GM12878 (cell line): ENCODE data around the gene PGK2. TPM values are rescaled to one million over a fixed set of nuclear protein-coding genes. Genes with fewer than 3 reads are reported as not detected.

ENCODE experiments used
- ATAC-seq: fragments of 200-7000 bp; cut with Tn5 transposase; 3 replicates; pipeline ENCODE4 v1.9.1; 2020; ENCODE audit warnings: mild to moderate bottlenecking, moderate library complexity
- BruUV-seq: library from RNA; stranded (reverse); fragments of 400-500 nt; replicated peaks from 2 replicates; lab custom pipeline; 2021; lab: Mats Ljungman, UMichigan
- CTCF ChIA-PET: fragments of 300-600 bp; sonication (Branson Sonifier 250); formaldehyde crosslinking; extraction: SDS; loops from one replicate; lab custom pipeline; 2021; ENCODE audit warnings: inconsistent platforms; lab: Yijun Ruan, JAX
- POLR2A ChIA-PET: fragments of 350-600 bp; formaldehyde crosslinking; extraction: SDS; loops from one replicate; lab custom pipeline; 2021; ENCODE audit warnings: inconsistent platforms; lab: Charles Lee
- RAD21 ChIA-PET: fragments of 300-600 bp; sonication (Branson Sonifier 250); formaldehyde crosslinking; loops from one replicate; lab custom pipeline; 2023; ENCODE audit warnings: antibody characterized with exemption; ENCODE audit not compliant: unreplicated experiment; lab: Charles Lee
- SMC1A ChIA-PET: fragments of 300-600 bp; sonication (Branson Sonifier 250); formaldehyde crosslinking; loops from one replicate; lab custom pipeline; 2023; ENCODE audit not compliant: unreplicated experiment, uncharacterized antibody; lab: Charles Lee
- DNase-seq: peaks from one replicate; pipeline ENCODE4 v3.0.0-alpha.2; 2011; ENCODE audit warnings: low read depth, low spot score
- FAIRE-seq: peaks from 3 replicates; lab custom pipeline; 2011; peaks lifted over from hg19 to GRCh38; lab: Jason Lieb, UNC
- H2AFZ ChIP-seq: 2 replicates; pipeline ENCODE4 v1.6.0; 2011; ENCODE audit warnings: low read depth, low read length, control low read depth; ENCODE audit not compliant: control insufficient read depth
- H3K27ac ChIP-seq: 2 replicates; pipeline ENCODE4 v1.5.1; 2011; ENCODE audit warnings: control low read depth; ENCODE audit not compliant: control insufficient read depth, insufficient read depth
- H3K27me3 ChIP-seq, 2 experiments: replicated peaks in 1 of 2; 2 replicates each; pipeline versions ENCODE4 v1.6.0 to v1.6.1; 2011; ENCODE audit warnings: low read length in 1 of 2; ENCODE audit not compliant: control insufficient read depth in 2 of 2, insufficient read depth in 2 of 2
- H3K36me3 ChIP-seq, 2 experiments: 2 replicates each; pipeline ENCODE4 v1.5.1; 2011; ENCODE audit warnings: low read length in 1 of 2; ENCODE audit not compliant: control insufficient read depth in 2 of 2, insufficient read depth in 2 of 2
- H3K4me1 ChIP-seq: 2 replicates; pipeline ENCODE4 v1.6.1; 2011; ENCODE audit warnings: mild to moderate bottlenecking, low read length, moderate library complexity, mixed read lengths; ENCODE audit not compliant: control insufficient read depth, insufficient read depth
- H3K4me2 ChIP-seq: 2 replicates; pipeline ENCODE4 v1.6.0; 2011; ENCODE audit warnings: control low read depth; ENCODE audit not compliant: control insufficient read depth, insufficient read depth
- H3K4me3 ChIP-seq: fragments of 200-600 bp; sonication (generic); 2 replicates; pipeline ENCODE4 v1.5.1; 2016
- H3K79me2 ChIP-seq: 2 replicates; pipeline ENCODE4 v1.6.0; 2011; ENCODE audit warnings: low read length; ENCODE audit not compliant: control insufficient read depth, insufficient read depth
- H3K9ac ChIP-seq: 2 replicates; pipeline ENCODE4 v1.8.0; 2011; ENCODE audit warnings: low read length, control low read depth, mixed read lengths; ENCODE audit not compliant: control insufficient read depth, insufficient read depth
- H3K9me3 ChIP-seq: replicated peaks from 3 replicates; pipeline ENCODE4 v1.5.1; 2011; ENCODE audit warnings: mild to moderate bottlenecking, low read length; ENCODE audit not compliant: control insufficient read depth, insufficient read depth
- H4K20me1 ChIP-seq: 2 replicates; pipeline ENCODE4 v1.6.0; 2011; ENCODE audit not compliant: control insufficient read depth, insufficient read depth
- CREB1 ChIP-seq: IDR thresholded peaks from 2 replicates; pipeline ENCODE4 v1.6.1; 2012; ENCODE audit warnings: low read depth, mild to moderate bottlenecking, inconsistent platforms
- EP300 ChIP-seq, 2 experiments: fragments of 150-350 bp in 1 of 2; IDR thresholded peaks; 2 replicates each; pipeline ENCODE4 v1.6.1; 2011 to 2012; ENCODE audit warnings: low read depth in 2 of 2, low read length in 2 of 2, borderline replicate concordance in 1 of 2, improper control_type of control experiment in 1 of 2, inconsistent platforms in 1 of 2; ENCODE audit not compliant: control insufficient read depth in 1 of 2
- EZH2 ChIP-seq: IDR thresholded peaks from 2 replicates; pipeline ENCODE4 v1.6.1; 2012; ENCODE audit warnings: low read depth, mild to moderate bottlenecking, control low read depth, inconsistent platforms, low read length, borderline replicate concordance; ENCODE audit not compliant: control insufficient read depth
- FOS ChIP-seq: IDR thresholded peaks from 3 replicates; pipeline ENCODE4 v1.6.1; 2011; ENCODE audit warnings: borderline replicate concordance; ENCODE audit not compliant: insufficient read length; ENCODE audit errors: extremely low read depth
- HDAC2 ChIP-seq: fragments of 200-600 bp; sonication (generic); IDR thresholded peaks from 2 replicates; pipeline ENCODE4 v1.6.1; 2017
- PAX5 ChIP-seq: IDR thresholded peaks from 2 replicates; pipeline ENCODE4 v1.6.1; 2011; ENCODE audit warnings: low read depth, low read length, borderline replicate concordance
- RB1 ChIP-seq: fragments of 450-650 bp; formaldehyde crosslinking; IDR thresholded peaks from 2 replicates; pipeline ENCODE4 v1.6.1; 2017; ENCODE audit warnings: mild to moderate bottlenecking, borderline replicate concordance
- SMARCA5 ChIP-seq: fragments of 450-650 bp; IDR thresholded peaks from 2 replicates; pipeline ENCODE4 v1.6.1; 2017; ENCODE audit warnings: mild to moderate bottlenecking
- SMC3 ChIP-seq: IDR thresholded peaks from 2 replicates; pipeline ENCODE4 v1.6.1; 2011; ENCODE audit warnings: low read length, improper control_type of control experiment, borderline replicate concordance
- SRF ChIP-seq, 2 experiments: IDR thresholded peaks; 2 replicates each; pipeline ENCODE4 v1.6.1; 2011; ENCODE audit warnings: low read depth in 2 of 2, low read length in 2 of 2, mild to moderate bottlenecking in 1 of 2, moderate library complexity in 1 of 2
- USF1 ChIP-seq: IDR thresholded peaks from 2 replicates; pipeline ENCODE4 v1.6.1; 2011; ENCODE audit warnings: borderline replicate concordance, low read depth, mild to moderate bottlenecking, moderate library complexity, mixed read lengths, low read length; ENCODE audit not compliant: insufficient read depth; ENCODE audit errors: extremely low read length
- ZNF24 ChIP-seq: fragments of 450-650 bp; IDR thresholded peaks from 2 replicates; pipeline ENCODE4 v1.6.1; 2017; ENCODE audit warnings: antibody characterized with exemption, mild to moderate bottlenecking
- ZNF622 ChIP-seq: fragments of 450-650 bp; IDR thresholded peaks from 2 replicates; pipeline ENCODE4 v1.6.1; 2017; ENCODE audit warnings: mild to moderate bottlenecking, inconsistent platforms
- WGBS: methylation state at CpG from one replicate; pipeline ENCODE4 v1.1.6; 2016; ENCODE audit warnings: low lambda C conversion rate; ENCODE audit not compliant: insufficient replicate concordance, insufficient coverage; ENCODE audit errors: missing lambda C conversion rate; 5-methylcytosine and 5-hydroxymethylcytosine counted together
- in situ Hi-C: fragments of 300-500 bp; cut with MboI; formaldehyde crosslinking; loops from 9 replicates; pipeline ENCODE4 v1.14.3; 2018; ENCODE audit warnings: mixed read lengths
- intact Hi-C: fragments of 100-400 bp; cut with micrococcal nuclease; formaldehyde crosslinking; loops from one replicate; pipeline ENCODE4 v1.14.2; 2022; ENCODE audit not compliant: unreplicated experiment
- polyA plus RNA-seq, 11 experiments: library from polyadenylated mRNA; depleted of rRNA in 4 of 11; unstranded in 6 of 11; stranded (reverse) in 5 of 11; fragments of >200 nt; fragmentation: Nextera tagmentation in 4 of 11; fragmentation: Illumina TruSeq in 1 of 11; extraction: Ambion mirVana in 4 of 11; extraction: Trizol in 1 of 11; gene quantifications; 1 replicate in 1 of 11; 2 replicates in 10 of 11; pipeline versions ENCODE4 v1.2.1 to v1.2.3, GENCODE V29; 2011 to 2016; ENCODE audit warnings: inconsistent platforms in 2 of 11, missing spikeins in 2 of 11, low read depth in 1 of 11
- total RNA-seq, 4 experiments: library from RNA; depleted of rRNA in 3 of 4; stranded (reverse); fragments of >200 nt in 3 of 4; fragmentation: Illumina TruSeq in 1 of 4; extraction: Trizol in 1 of 4; gene quantifications; 2 replicates each; pipeline versions ENCODE4 v1.2.1 to v1.2.3, GENCODE V29; 2013 to 2021
- TF ChIP-seq, protein P1 (sequence below): fragments of 450-650 bp; IDR thresholded peaks from 2 replicates; pipeline ENCODE4 v1.6.1; 2017; ENCODE audit warnings: mild to moderate bottlenecking, moderate library complexity
- TF ChIP-seq, protein P2 (sequence below): fragments of 450-650 bp; formaldehyde crosslinking; IDR thresholded peaks from 2 replicates; pipeline ENCODE4 v1.5.0; 2022; ENCODE audit warnings: mild to moderate bottlenecking, missing genetic modification characterization

PGK2 gene
- total and polyA plus RNA-seq, 10 of the 15 experiments (the other 5 are each of a cell fraction or from before 2014, with no cell fraction given), result not detected

DNA sequence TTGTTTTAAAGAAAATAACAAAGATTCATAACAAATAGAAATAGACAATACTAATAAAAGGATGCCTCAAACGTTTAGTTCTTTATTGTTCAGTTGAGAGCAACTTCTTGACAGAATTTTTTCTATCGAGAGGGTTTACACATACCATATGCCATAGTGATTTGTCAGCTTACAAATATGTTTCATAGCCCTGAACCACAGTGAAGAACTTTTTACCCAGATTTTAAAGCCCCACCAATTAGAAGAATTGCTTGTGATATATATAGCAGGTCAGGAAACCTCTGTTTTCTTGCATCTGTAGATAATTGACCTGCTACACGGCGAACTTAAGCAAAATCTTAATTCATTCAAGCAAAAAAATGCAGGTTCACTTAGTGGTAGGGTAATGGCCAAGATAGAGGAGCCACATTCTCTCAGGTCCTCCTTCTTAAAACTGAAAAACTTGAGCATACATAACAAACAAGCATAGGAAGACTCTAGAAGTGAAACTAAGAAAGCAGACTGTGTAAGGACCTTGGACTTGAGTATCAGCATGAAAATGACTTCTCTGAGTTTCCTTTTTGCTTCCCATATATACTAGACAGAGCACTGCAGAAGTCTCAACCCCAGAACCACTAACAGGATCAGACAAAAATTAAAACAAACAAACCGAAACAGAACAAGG lies 39.8 kb upstream of the PGK2 start:
- Histone ChIP-seq H3K27me3 (no peaks in the 10 kb centered on the region), H3K36me3 (no peaks in the 10 kb centered on the region), H3K79me2 (no peaks in the 10 kb centered on the region), H3K4me2 (peak overlapping the region; percentile 42; the same call in 1 of the 2 replicates), H3K4me3 (no peak overlapping the region), H2AFZ (no peak overlapping the region), H4K20me1 (no peaks in the 10 kb centered on the region), H3K27ac (no peak overlapping the region), H3K9me3 (no peaks in the 10 kb centered on the region), H3K4me1 (no peaks in the 10 kb centered on the region), H3K9ac (no peak overlapping the region)
- ATAC-seq (peak; percentile 93), DNase-seq (peak; percentile 56), FAIRE-seq (peak; percentile 35)
- ChIA-PET POLR2A (no interaction called here), RAD21 (no interaction called here), SMC1A (interaction anchor here (1.6 to 2.4 kb wide), 2 partner anchors 11 to 15 kb away, joined by 4 to 9 read pairs; no protein-coding TSS in a partner anchor), CTCF (no interaction called here)
- WGBS, result 7% methylated on average over 5 of the region's 5 CpGs
- no TSS peak for BruUV-seq
- intact Hi-C loops, result no loop called here
- in situ Hi-C loops, result no loop called here
- no peak for TF ChIP-seq ZNF622
- no peak for TF ChIP-seq PAX5
- no peak for TF ChIP-seq CREB1
- peak; percentile 69 for TF ChIP-seq ZNF24
- no peak for TF ChIP-seq USF1
- TF ChIP-seq, protein P1, sequence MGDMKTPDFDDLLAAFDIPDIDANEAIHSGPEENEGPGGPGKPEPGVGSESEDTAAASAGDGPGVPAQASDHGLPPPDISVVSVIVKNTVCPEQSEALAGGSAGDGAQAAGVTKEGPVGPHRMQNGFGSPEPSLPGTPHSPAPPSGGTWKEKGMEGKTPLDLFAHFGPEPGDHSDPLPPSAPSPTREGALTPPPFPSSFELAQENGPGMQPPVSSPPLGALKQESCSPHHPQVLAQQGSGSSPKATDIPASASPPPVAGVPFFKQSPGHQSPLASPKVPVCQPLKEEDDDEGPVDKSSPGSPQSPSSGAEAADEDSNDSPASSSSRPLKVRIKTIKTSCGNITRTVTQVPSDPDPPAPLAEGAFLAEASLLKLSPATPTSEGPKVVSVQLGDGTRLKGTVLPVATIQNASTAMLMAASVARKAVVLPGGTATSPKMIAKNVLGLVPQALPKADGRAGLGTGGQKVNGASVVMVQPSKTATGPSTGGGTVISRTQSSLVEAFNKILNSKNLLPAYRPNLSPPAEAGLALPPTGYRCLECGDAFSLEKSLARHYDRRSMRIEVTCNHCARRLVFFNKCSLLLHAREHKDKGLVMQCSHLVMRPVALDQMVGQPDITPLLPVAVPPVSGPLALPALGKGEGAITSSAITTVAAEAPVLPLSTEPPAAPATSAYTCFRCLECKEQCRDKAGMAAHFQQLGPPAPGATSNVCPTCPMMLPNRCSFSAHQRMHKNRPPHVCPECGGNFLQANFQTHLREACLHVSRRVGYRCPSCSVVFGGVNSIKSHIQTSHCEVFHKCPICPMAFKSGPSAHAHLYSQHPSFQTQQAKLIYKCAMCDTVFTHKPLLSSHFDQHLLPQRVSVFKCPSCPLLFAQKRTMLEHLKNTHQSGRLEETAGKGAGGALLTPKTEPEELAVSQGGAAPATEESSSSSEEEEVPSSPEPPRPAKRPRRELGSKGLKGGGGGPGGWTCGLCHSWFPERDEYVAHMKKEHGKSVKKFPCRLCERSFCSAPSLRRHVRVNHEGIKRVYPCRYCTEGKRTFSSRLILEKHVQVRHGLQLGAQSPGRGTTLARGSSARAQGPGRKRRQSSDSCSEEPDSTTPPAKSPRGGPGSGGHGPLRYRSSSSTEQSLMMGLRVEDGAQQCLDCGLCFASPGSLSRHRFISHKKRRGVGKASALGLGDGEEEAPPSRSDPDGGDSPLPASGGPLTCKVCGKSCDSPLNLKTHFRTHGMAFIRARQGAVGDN, result peak; percentile 55; the same call in 1 of the 2 replicates
- TF ChIP-seq SMC3, result no peak
- no peak for TF ChIP-seq FOS
- 0 out of 4 replicates have a peak, but pooled peaks of 1 of the 2 experiments have one; percentile 11 for TF ChIP-seq EP300 (IDR thresholded peaks at IDR 0.05; ENCODE audit: borderline replicate concordance in 1 of 2, control insufficient read depth in 1 of 2, low read depth in 2 of 2, low read length in 2 of 2)
- TF ChIP-seq, protein P2, sequence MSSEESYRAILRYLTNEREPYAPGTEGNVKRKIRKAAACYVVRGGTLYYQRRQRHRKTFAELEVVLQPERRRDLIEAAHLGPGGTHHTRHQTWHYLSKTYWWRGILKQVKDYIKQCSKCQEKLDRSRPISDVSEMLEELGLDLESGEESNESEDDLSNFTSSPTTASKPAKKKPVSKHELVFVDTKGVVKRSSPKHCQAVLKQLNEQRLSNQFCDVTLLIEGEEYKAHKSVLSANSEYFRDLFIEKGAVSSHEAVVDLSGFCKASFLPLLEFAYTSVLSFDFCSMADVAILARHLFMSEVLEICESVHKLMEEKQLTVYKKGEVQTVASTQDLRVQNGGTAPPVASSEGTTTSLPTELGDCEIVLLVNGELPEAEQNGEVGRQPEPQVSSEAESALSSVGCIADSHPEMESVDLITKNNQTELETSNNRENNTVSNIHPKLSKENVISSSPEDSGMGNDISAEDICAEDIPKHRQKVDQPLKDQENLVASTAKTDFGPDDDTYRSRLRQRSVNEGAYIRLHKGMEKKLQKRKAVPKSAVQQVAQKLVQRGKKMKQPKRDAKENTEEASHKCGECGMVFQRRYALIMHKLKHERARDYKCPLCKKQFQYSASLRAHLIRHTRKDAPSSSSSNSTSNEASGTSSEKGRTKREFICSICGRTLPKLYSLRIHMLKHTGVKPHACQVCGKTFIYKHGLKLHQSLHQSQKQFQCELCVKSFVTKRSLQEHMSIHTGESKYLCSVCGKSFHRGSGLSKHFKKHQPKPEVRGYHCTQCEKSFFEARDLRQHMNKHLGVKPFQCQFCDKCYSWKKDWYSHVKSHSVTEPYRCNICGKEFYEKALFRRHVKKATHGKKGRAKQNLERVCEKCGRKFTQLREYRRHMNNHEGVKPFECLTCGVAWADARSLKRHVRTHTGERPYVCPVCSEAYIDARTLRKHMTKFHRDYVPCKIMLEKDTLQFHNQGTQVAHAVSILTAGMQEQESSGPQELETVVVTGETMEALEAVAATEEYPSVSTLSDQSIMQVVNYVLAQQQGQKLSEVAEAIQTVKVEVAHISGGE (CRISPR knock-in tag), result no peak
- no peak for TF ChIP-seq SRF (IDR thresholded peaks at IDR 0.05; ENCODE audit: low read depth in 2 of 2, low read length in 2 of 2)
- TF ChIP-seq HDAC2, result no peak
- TF ChIP-seq SMARCA5, result peak; percentile 69; the same call in 1 of the 2 replicates
- TF ChIP-seq EZH2, result no peak
- no peak for TF ChIP-seq RB1
